Mesenchymal stem cell (in vitro differentiated cells and primary cell): ENCODE measurements around the gene CCDC85C.

Experiments
- DNase-seq: peaks from one replicate; pipeline ENCODE4 v3.0.0-alpha.2; 2013
- H2AFZ ChIP-seq: one replicate; pipeline ENCODE4 v1.6.1; 2013; ENCODE audit warnings: low read depth, mild to moderate bottlenecking, control low read depth, inconsistent platforms, low read length, moderate library complexity
- H2AK5ac ChIP-seq: 2 replicates; pipeline ENCODE4 v1.6.1; 2013; ENCODE audit warnings: low read length, moderate library complexity, mild to moderate bottlenecking, inconsistent platforms; ENCODE audit not compliant: severe bottlenecking
- H2BK120ac ChIP-seq: one replicate; pipeline ENCODE4 v1.6.1; 2013; ENCODE audit warnings: low read depth, mild to moderate bottlenecking, inconsistent platforms, low read length, moderate library complexity
- H2BK12ac ChIP-seq, 2 experiments: one replicate each; pipeline ENCODE4 v1.6.1; 2013; ENCODE audit warnings: inconsistent platforms in 2 of 2, low read length in 2 of 2, mild to moderate bottlenecking in 2 of 2, moderate library complexity in 2 of 2, control low read depth in 1 of 2
- H2BK15ac ChIP-seq: one replicate; pipeline ENCODE4 v1.6.1; 2013; ENCODE audit warnings: mild to moderate bottlenecking, low read depth, inconsistent platforms; ENCODE audit not compliant: poor library complexity, severe bottlenecking
- H2BK5ac ChIP-seq: 2 replicates; pipeline ENCODE4 v1.6.1; 2013; ENCODE audit warnings: low read depth, mild to moderate bottlenecking, low read length, control low read depth, inconsistent platforms; ENCODE audit not compliant: poor library complexity, severe bottlenecking
- H3K14ac ChIP-seq, 2 experiments: one replicate each; pipeline ENCODE4 v1.6.1; 2013; ENCODE audit warnings: inconsistent platforms in 2 of 2, low read length in 2 of 2, control low read depth in 1 of 2, mild to moderate bottlenecking in 1 of 2, moderate library complexity in 1 of 2
- H3K18ac ChIP-seq, 2 experiments: one replicate each; pipeline ENCODE4 v1.6.1; 2013; ENCODE audit warnings: inconsistent platforms in 2 of 2, low read length in 2 of 2, control low read depth in 1 of 2, low read depth in 1 of 2, mild to moderate bottlenecking in 1 of 2
- H3K23ac ChIP-seq, 2 experiments: one replicate each; pipeline ENCODE4 v1.6.1; 2013; ENCODE audit warnings: inconsistent platforms in 2 of 2, low read length in 2 of 2, mild to moderate bottlenecking in 2 of 2, moderate library complexity in 2 of 2, control low read depth in 1 of 2
- H3K27ac ChIP-seq: 2 replicates; pipeline ENCODE4 v1.5.1; 2013; ENCODE audit warnings: mild to moderate bottlenecking, moderate library complexity, low read length, control low read depth, inconsistent platforms; ENCODE audit not compliant: poor library complexity, severe bottlenecking
- H3K27me3 ChIP-seq, 2 experiments: 2 replicates each; pipeline versions ENCODE4 v1.6.1 to v1.7.0; 2013; ENCODE audit warnings: low read length in 2 of 2, mild to moderate bottlenecking in 2 of 2, moderate library complexity in 2 of 2, control low read depth in 1 of 2, inconsistent platforms in 1 of 2; ENCODE audit not compliant: control insufficient read depth in 1 of 2, insufficient read depth in 1 of 2
- H3K36me3 ChIP-seq, 2 experiments: 2 replicates each; pipeline versions ENCODE4 v1.6.1 to v1.7.0; 2013; ENCODE audit warnings: low read length in 2 of 2, control low read depth in 1 of 2, inconsistent platforms in 1 of 2, low read depth in 1 of 2, mild to moderate bottlenecking in 1 of 2; ENCODE audit not compliant: insufficient read depth in 2 of 2, control insufficient read depth in 1 of 2
- H3K4ac ChIP-seq, 2 experiments: one replicate each; pipeline ENCODE4 v1.6.1; 2013; ENCODE audit warnings: inconsistent platforms in 2 of 2, low read length in 2 of 2, mild to moderate bottlenecking in 2 of 2, moderate library complexity in 2 of 2, control low read depth in 1 of 2, low read depth in 1 of 2
- H3K4me1 ChIP-seq: 2 replicates; pipeline ENCODE4 v1.6.1; 2013; ENCODE audit warnings: low read depth, low read length, control low read depth; ENCODE audit not compliant: control insufficient read depth, insufficient read depth
- H3K4me2 ChIP-seq: 2 replicates; pipeline ENCODE4 v1.6.1; 2013; ENCODE audit warnings: low read length, mild to moderate bottlenecking, inconsistent platforms; ENCODE audit not compliant: poor library complexity, severe bottlenecking
- H3K4me3 ChIP-seq, 2 experiments: 2 replicates each; pipeline versions ENCODE4 v1.5.1 to v1.7.0; 2013; ENCODE audit warnings: low read length in 2 of 2, mild to moderate bottlenecking in 2 of 2, control low read depth in 1 of 2, low read depth in 1 of 2; ENCODE audit not compliant: insufficient read depth in 1 of 2
- H3K79me1 ChIP-seq: replicated peaks from 2 replicates; pipeline ENCODE4 v1.6.1; 2013; ENCODE audit warnings: mild to moderate bottlenecking, control low read depth, low read length, inconsistent platforms; ENCODE audit not compliant: poor library complexity, severe bottlenecking
- H3K9ac ChIP-seq: 2 replicates; pipeline ENCODE4 v1.7.0; 2013; ENCODE audit warnings: mild to moderate bottlenecking, low read length, moderate library complexity
- H3K9me3 ChIP-seq: 2 replicates; pipeline ENCODE4 v1.7.0; 2013; ENCODE audit warnings: mild to moderate bottlenecking, low read length; ENCODE audit not compliant: control insufficient read depth
- H4K8ac ChIP-seq: one replicate; pipeline ENCODE4 v1.6.1; 2013; ENCODE audit warnings: inconsistent platforms, mild to moderate bottlenecking, low read length, moderate library complexity
- H4K91ac ChIP-seq: one replicate; pipeline ENCODE4 v1.6.1; 2013; ENCODE audit warnings: mild to moderate bottlenecking, low read length, inconsistent platforms
- WGBS: methylation state at CpG from one replicate; pipeline ENCODE4 v1.1.7; 2013; ENCODE audit warnings: mixed read lengths; 5-methylcytosine and 5-hydroxymethylcytosine counted together

Gene CCDC85C

DNA sequence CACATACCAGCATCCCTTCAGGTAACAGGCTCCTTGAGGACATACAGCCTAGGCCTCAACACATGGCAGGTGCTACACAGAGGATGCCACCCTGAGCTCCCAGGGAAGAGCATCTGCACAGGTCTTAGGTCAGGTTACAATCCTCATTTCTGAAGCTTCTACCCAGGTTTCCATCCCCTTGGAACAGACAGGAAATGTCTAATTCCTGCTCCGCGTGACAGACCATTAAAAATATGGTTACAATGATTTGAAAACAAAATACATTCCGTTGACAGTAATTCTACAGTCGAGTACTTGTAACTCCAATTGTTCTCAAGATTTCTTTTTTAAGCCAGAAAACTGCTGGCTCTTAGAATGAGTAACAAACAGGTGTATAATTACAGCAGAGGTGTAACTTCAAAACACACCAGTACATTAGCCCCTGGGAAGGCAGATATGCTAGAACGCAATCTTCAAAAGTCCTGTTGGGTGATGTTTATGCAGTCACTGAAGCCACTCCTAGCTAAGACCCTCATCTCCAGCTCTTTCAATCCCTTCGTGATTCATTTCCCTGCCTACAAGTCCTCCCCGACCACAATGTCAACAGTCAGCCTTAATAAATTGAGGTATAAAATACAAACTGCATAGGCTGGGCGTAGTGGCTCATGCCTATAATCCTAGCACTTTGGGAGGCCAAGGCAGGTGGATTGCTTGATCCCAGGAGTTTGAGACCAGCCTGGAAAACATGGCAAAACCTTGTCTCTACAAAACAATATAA, 135.0 kb downstream of the CCDC85C start:
- Histone ChIP-seq H3K9ac (no peak overlapping the region), H2AK5ac (no peak overlapping the region), H4K8ac (no peak overlapping the region), H4K91ac (no peak overlapping the region), H3K9me3 (no peaks in the 10 kb centered on the region), H2BK5ac (no peak overlapping the region), H2AFZ (no peak overlapping the region), H2BK15ac (no peak overlapping the region), H3K23ac (no peak overlapping the region), H3K27ac (no peak overlapping the region), H3K14ac (no peak overlapping the region), H3K4me2 (no peak overlapping the region), H2BK120ac (no peak overlapping the region), H3K27me3 (no peaks in the 10 kb centered on the region), H3K4me3 (no peak overlapping the region), H3K36me3 (peaks cover 12 to 15% of the 10 kb centered on the region in 2 experiments), H3K4ac (no peak overlapping the region), H3K4me1 (peaks cover 15% of the 10 kb centered on the region), H3K79me1 (peaks cover 46% of the 10 kb centered on the region), H3K18ac (no peak overlapping the region), H2BK12ac (no peak overlapping the region)
- no peak for DNase-seq
- 74% methylated on average over 6 of the region's 8 CpGs for WGBS

DNA sequence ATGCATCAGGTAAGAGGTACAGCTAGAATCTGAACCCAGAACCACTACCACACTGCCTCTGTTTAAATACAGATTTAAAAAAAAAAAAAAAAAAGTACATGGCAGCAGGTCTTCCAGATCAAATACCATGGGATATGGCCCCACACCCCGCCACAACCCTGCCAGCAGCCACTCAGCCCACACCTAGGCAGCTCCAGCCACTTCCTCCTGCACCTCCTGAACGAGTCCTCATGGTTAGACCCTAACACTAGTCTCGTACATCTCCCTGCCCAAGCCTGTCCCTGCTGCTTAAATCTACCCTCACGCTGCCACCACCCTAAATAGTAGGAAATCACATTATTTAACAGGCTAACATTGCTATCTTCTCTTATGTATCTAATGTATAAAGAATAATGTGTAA, 135.9 kb downstream of the CCDC85C start:
- Histone ChIP-seq H2BK12ac (no peak overlapping the region), H3K9ac (no peak overlapping the region), H3K9me3 (no peaks in the 10 kb centered on the region), H3K4me2 (no peak overlapping the region), H4K91ac (no peak overlapping the region), H3K27me3 (no peaks in the 10 kb centered on the region), H3K36me3 (peaks cover 16 to 25% of the 10 kb centered on the region in 2 experiments), H2AFZ (no peak overlapping the region), H2BK120ac (no peak overlapping the region), H2BK5ac (no peak overlapping the region), H3K4ac (no peak overlapping the region), H3K23ac (no peak overlapping the region), H3K4me1 (peaks cover 15% of the 10 kb centered on the region), H2AK5ac (no peak overlapping the region), H3K18ac (no peak overlapping the region), H4K8ac (no peak overlapping the region), H3K79me1 (peaks cover 46% of the 10 kb centered on the region), H3K27ac (no peak overlapping the region), H3K4me3 (no peak overlapping the region), H2BK15ac (no peak overlapping the region), H3K14ac (no peak overlapping the region)
- DNase-seq = no peak
- WGBS = 92% methylated on average over 2 of the region's 4 CpGs

DNA sequence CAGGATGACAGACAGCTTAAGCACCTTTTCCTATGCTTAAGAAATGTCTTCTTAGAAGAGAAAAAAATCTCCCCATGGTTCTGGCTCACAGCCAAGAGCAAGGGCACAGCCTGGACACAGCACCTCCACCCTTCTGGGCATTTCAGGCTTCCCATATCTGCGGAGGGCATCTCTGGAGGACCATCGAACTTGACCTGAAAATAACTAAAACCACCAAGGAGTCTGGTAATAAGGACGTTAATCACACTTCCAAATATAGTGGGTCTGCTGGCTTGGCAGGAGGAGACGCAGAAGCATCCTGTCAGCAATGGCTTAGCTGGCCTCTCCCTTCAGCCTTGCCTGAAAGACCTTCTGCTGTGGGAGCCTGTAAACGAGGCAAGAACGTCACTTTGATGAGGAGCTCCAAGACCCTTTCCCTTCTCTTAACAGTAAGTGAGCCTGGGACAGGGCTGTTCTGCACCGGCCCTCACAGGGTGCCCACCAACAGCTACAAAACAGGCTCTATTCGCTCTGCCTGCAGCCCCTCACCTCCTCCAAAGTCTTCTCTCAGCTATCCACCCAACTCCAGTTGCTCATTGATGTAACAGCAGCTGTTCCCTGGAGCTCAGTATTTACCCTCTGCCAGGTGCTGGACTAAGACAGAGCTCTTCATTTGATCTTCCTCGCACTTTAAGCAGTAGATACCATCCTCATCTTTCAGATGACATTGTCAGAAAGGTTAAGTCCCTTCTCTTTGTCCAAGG, 136.5 kb downstream of the CCDC85C start:
- H2BK120ac ChIP-seq = no peak overlapping the region
- DNase-seq = no peak
- no peak overlapping the region for H2BK15ac ChIP-seq
- H3K18ac ChIP-seq = no peak overlapping the region
- H3K9me3 ChIP-seq = no peaks in the 10 kb centered on the region
- H3K4ac ChIP-seq = no peak overlapping the region
- no peak overlapping the region for H2BK5ac ChIP-seq
- H3K36me3 ChIP-seq = peaks cover 16 to 30% of the 10 kb centered on the region in 2 experiments
- no peak overlapping the region for H4K91ac ChIP-seq
- H3K23ac ChIP-seq = no peak overlapping the region
- 80% methylated on average over 9 of the region's 9 CpGs for WGBS
- H3K27ac ChIP-seq = no peak overlapping the region
- peaks cover 15% of the 10 kb centered on the region for H3K4me1 ChIP-seq
- H3K4me2 ChIP-seq = no peak overlapping the region
- H3K27me3 ChIP-seq = no peaks in the 10 kb centered on the region
- H2AFZ ChIP-seq = no peak overlapping the region
- H3K14ac ChIP-seq = no peak overlapping the region
- H3K9ac ChIP-seq = no peak overlapping the region
- no peak overlapping the region for H3K4me3 ChIP-seq
- H2AK5ac ChIP-seq = no peak overlapping the region
- H3K79me1 ChIP-seq = peaks cover 46% of the 10 kb centered on the region
- H4K8ac ChIP-seq = peak overlapping the region; percentile 19
- H2BK12ac ChIP-seq = no peak overlapping the region

DNA sequence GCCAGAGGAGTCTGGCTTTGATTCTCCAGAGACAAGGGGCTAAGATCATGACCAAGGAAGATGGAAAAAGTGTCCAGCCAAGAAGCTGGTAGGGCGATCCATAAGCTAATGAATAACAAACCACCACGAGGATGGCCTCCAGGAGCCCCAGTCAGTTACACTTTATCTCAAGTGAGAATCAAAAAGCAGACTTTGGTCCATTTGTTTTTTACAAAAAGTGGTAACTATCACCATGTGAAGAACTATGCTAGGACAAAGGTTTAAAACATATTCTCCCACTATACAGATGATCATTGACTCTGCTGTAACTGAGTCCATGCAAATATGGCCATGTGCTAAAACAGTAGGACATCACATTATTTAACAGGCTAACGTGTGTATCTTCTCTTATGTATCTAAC, 137.2 kb downstream of the CCDC85C start:
- no peak overlapping the region for H2BK120ac ChIP-seq
- H3K9ac ChIP-seq = no peak overlapping the region
- H4K8ac ChIP-seq = no peak overlapping the region
- no peak for DNase-seq
- no peak overlapping the region for H2AK5ac ChIP-seq
- H4K91ac ChIP-seq = no peak overlapping the region
- H3K4me3 ChIP-seq = no peak overlapping the region
- no peak overlapping the region for H2BK12ac ChIP-seq
- no peak overlapping the region for H3K14ac ChIP-seq
- no peak overlapping the region for H3K4me2 ChIP-seq
- H2BK15ac ChIP-seq = no peak overlapping the region
- no peak overlapping the region for H2BK5ac ChIP-seq
- H3K9me3 ChIP-seq = no peaks in the 10 kb centered on the region
- H3K4ac ChIP-seq = no peak overlapping the region
- H3K79me1 ChIP-seq = peaks cover 45% of the 10 kb centered on the region
- H3K27me3 ChIP-seq = no peaks in the 10 kb centered on the region
- H3K27ac ChIP-seq = no peak overlapping the region
- no peak overlapping the region for H3K18ac ChIP-seq
- peaks cover 15% of the 10 kb centered on the region for H3K4me1 ChIP-seq
- 100% methylated on average over 1 of the region's 3 CpGs for WGBS
- H2AFZ ChIP-seq = no peak overlapping the region
- H3K36me3 ChIP-seq = peaks cover 16 to 38% of the 10 kb centered on the region in 2 experiments
- H3K23ac ChIP-seq = no peak overlapping the region
